ENCODE measurements around the gene CHMP4B. TPM values are rescaled to one million over a fixed set of nuclear protein-coding genes. Genes with fewer than 3 reads are reported as not detected.

Gene CHMP4B
- total RNA-seq, 4 donors from 2014 or later, result 62.1 to 95.8 (median 74.8) TPM

GRCh38 chr20:33842346-33842745 is 31.2 kb downstream of the CHMP4B start:
- no peak for DNase-seq (ENCODE audit: low spot score in 2 of 2)
- H3K4me1 ChIP-seq, result peaks cover 84% of the 10 kb centered on the region
- H3K4me3 ChIP-seq, result no peak overlapping the region
- no peak overlapping the region for H3K27ac ChIP-seq
- no peaks in the 10 kb centered on the region for H3K36me3 ChIP-seq
- TF ChIP-seq CTCF (IDR thresholded peaks at IDR 0.05) (no peak), EP300 (IDR thresholded peaks at IDR 0.05) (no peak), POLR2AphosphoS5 (IDR thresholded peaks at IDR 0.05) (no peak), POLR2A (IDR thresholded peaks at IDR 0.05) (no peak)
- 100% methylated on average over 1 of the region's 3 CpGs for WGBS
- no peaks in the 10 kb centered on the region for H3K27me3 ChIP-seq
- H3K9me3 ChIP-seq, result no peaks in the 10 kb centered on the region

DNA sequence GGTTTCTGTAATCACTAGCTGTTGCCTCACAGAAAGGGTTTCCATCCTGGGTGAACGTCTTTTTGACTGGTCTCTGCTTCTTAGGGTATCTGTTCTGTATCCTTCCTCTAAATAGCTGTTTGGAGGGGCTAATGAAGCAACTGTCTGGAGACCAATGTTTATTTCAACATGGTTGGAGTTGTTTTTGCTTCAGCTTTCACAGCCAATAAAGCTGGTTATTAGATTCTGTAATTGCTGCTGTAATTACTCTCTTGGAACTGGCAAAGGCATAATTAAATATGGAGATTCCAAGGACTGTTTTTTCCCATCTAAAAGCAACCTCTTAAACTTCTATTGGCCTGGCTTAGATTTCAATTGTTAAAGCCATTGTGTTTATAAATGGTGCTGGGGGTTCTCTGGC is 31.9 kb downstream of the CHMP4B start:
- TF ChIP-seq EP300 (IDR thresholded peaks at IDR 0.05), result no peak
- TF ChIP-seq CTCF (IDR thresholded peaks at IDR 0.05), result no peak
- TF ChIP-seq POLR2A (IDR thresholded peaks at IDR 0.05), result no peak
- no peak for TF ChIP-seq POLR2AphosphoS5 (IDR thresholded peaks at IDR 0.05)
- Histone ChIP-seq H3K4me3 (no peak overlapping the region), H3K36me3 (peaks cover under 1% of the 10 kb centered on the region), H3K9me3 (no peaks in the 10 kb centered on the region), H3K27me3 (no peaks in the 10 kb centered on the region), H3K4me1 (peaks cover 78% of the 10 kb centered on the region), H3K27ac (no peak overlapping the region)
- 63% methylated on average over 1 of the region's 1 CpG for WGBS
- no peak for DNase-seq (ENCODE audit: low spot score in 2 of 2)

GRCh38 chr20:33843854-33844253 is 32.7 kb downstream of the CHMP4B start:
- 33% methylated on average over 4 of the region's 4 CpGs for WGBS
- peaks cover 70% of the 10 kb centered on the region for H3K4me1 ChIP-seq
- no peak for DNase-seq (ENCODE audit: low spot score in 2 of 2)

DNA sequence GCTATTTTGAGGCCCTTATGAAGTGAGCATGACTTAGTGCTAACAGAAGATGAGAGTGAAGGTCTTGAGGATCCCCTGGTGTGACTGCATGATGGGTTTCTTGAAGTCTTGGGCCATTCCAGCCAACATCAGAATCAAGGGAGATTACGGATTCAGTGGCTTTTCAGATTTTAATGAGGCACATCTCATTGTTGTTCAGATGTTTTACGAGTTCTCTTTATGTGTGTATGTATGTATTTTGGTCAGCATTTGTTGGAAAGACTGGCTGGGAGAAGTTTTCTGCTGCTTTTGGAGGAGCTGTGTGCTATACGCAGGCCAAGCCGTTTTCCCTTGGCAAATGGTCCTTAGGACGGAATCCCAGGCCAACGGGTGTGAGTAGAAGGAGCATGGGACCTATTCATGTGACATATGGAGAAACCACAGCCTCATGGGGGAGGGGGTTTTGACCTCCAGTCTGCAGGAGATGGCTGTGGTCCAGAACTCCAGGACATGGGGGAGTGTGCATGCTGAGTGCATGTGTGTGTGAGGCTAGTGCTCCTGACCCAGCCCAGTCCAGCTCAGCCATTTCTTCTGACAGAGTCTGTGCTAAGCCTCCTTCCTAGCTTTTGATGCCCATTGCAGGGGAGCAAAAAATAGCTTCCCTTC is 35.3 kb downstream of the CHMP4B start:
- TF ChIP-seq EP300 (IDR thresholded peaks at IDR 0.05) (no peak), POLR2AphosphoS5 (IDR thresholded peaks at IDR 0.05) (no peak), CTCF (IDR thresholded peaks at IDR 0.05) (no peak), POLR2A (IDR thresholded peaks at IDR 0.05) (no peak)
- H3K4me1 ChIP-seq, result peaks cover 47% of the 10 kb centered on the region
- no peaks in the 10 kb centered on the region for H3K9me3 ChIP-seq
- no peak overlapping the region for H3K4me3 ChIP-seq
- no peak overlapping the region for H3K27ac ChIP-seq
- H3K27me3 ChIP-seq, result no peaks in the 10 kb centered on the region
- DNase-seq (ENCODE audit: low spot score in 2 of 2), result peak in 1 of 2 donors; percentile 72
- WGBS, result 83% methylated on average over 6 of the region's 6 CpGs
- H3K36me3 ChIP-seq, result peaks cover 31% of the 10 kb centered on the region

More at GRCh38 chr20:33843854-33844253, 32.7 kb downstream of the CHMP4B start:
- Histone ChIP-seq H3K27ac (no peak overlapping the region), H3K4me3 (no peak overlapping the region), H3K9me3 (no peaks in the 10 kb centered on the region), H3K36me3 (peaks cover 9% of the 10 kb centered on the region), H3K27me3 (no peaks in the 10 kb centered on the region)
- TF ChIP-seq POLR2A (IDR thresholded peaks at IDR 0.05), result no peak
- TF ChIP-seq POLR2AphosphoS5 (IDR thresholded peaks at IDR 0.05), result no peak
- TF ChIP-seq EP300 (IDR thresholded peaks at IDR 0.05), result no peak
- TF ChIP-seq CTCF (IDR thresholded peaks at IDR 0.05), result no peak

DNA sequence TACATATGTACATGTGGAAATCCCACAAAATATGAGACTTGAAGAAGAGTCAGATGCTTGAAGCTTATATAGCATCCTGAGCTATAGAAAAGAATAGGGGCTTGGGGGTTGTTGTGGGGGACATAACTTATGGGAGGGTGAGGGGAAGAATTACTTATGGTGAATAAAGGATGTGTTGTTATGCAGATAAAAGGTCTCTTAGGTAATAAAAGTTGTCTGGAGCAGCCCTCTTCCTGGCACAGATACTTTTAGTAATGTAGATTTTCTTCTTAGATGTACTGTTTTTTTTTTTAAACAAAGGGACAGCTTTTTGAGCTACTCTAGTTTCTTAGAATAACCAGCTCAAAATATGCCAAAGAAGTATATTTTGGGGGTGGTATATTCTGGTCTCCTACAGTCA is 35.9 kb downstream of the CHMP4B start:
- no peak for DNase-seq (ENCODE audit: low spot score in 2 of 2)
- H3K36me3 ChIP-seq, result peaks cover 37% of the 10 kb centered on the region
- peaks cover 42% of the 10 kb centered on the region for H3K4me1 ChIP-seq
- TF ChIP-seq EP300 (IDR thresholded peaks at IDR 0.05) (no peak), POLR2AphosphoS5 (IDR thresholded peaks at IDR 0.05) (no peak)
- no peak overlapping the region for H3K4me3 ChIP-seq
- H3K9me3 ChIP-seq, result no peaks in the 10 kb centered on the region
- no peak overlapping the region for H3K27ac ChIP-seq
- no peaks in the 10 kb centered on the region for H3K27me3 ChIP-seq

GRCh38 chr20:33848391-33848790 is 37.2 kb downstream of the CHMP4B start:
- H3K36me3 ChIP-seq, result peaks cover 51% of the 10 kb centered on the region
- H3K27ac ChIP-seq, result no peak overlapping the region
- H3K9me3 ChIP-seq, result no peaks in the 10 kb centered on the region
- no peak for TF ChIP-seq CTCF (IDR thresholded peaks at IDR 0.05)
- no peak for TF ChIP-seq POLR2A (IDR thresholded peaks at IDR 0.05)
- no peak for TF ChIP-seq EP300 (IDR thresholded peaks at IDR 0.05)
- no peak for TF ChIP-seq POLR2AphosphoS5 (IDR thresholded peaks at IDR 0.05)
- WGBS, result 95% methylated on average over 18 of the region's 19 CpGs
- no peaks in the 10 kb centered on the region for H3K27me3 ChIP-seq
- DNase-seq (ENCODE audit: low spot score in 2 of 2), result no peak
- peaks cover 28% of the 10 kb centered on the region for H3K4me1 ChIP-seq
- no peak overlapping the region for H3K4me3 ChIP-seq
